ENCODE data around the gene ABCA9.
"Not testable (repeated sequence)": the region's sequence is repeated elsewhere in the genome, so short reads cannot be mapped to it uniquely, and the experiment has no call there.

ABCA9 gene

GRCh38 chr17:69012895-69013805 is 47.6 kb downstream of the ABCA9 start:
- Histone ChIP-seq H2BK12ac (ENCODE audit: low read length in 2 of 2) (no peak overlapping the region), H4K91ac (ENCODE audit: low read length) (no peak overlapping the region), H3K4me3 (ENCODE audit: insufficient read depth in 1 of 2, low read depth in 1 of 2, low read length in 2 of 2) (no peak overlapping the region), H3K36me3 (ENCODE audit: control insufficient read depth in 1 of 2, insufficient read depth in 2 of 2, low read depth in 1 of 2, low read length in 2 of 2) (peaks cover 0 to 100% of the 10 kb centered on the region in 2 experiments), H3K4ac (ENCODE audit: low read depth in 1 of 2, low read length in 2 of 2) (no peak overlapping the region), H2BK15ac (ENCODE audit: low read depth, poor library complexity, severe bottlenecking) (no peak overlapping the region), H3K79me1 (replicated peaks; ENCODE audit: low read length, poor library complexity, severe bottlenecking) (no peaks in the 10 kb centered on the region), H3K14ac (ENCODE audit: low read length in 2 of 2) (no peak overlapping the region), H3K27ac (ENCODE audit: low read length, poor library complexity, severe bottlenecking) (no peak overlapping the region), H3K4me1 (ENCODE audit: control insufficient read depth, insufficient read depth, low read depth, low read length) (no peaks in the 10 kb centered on the region), H3K4me2 (ENCODE audit: low read length, poor library complexity, severe bottlenecking) (no peak overlapping the region), H3K23ac (ENCODE audit: low read length in 2 of 2) (no peak overlapping the region), H2BK120ac (ENCODE audit: low read depth, low read length) (no peak overlapping the region), H3K9me3 (ENCODE audit: control insufficient read depth, low read length) (no peaks in the 10 kb centered on the region), H4K8ac (ENCODE audit: low read length) (no peak overlapping the region), H3K27me3 (ENCODE audit: control insufficient read depth in 1 of 2, insufficient read depth in 1 of 2, low read length in 2 of 2) (no peaks in the 10 kb centered on the region), H3K18ac (ENCODE audit: low read depth in 1 of 2, low read length in 2 of 2) (no peak overlapping the region), H3K9ac (ENCODE audit: low read length) (peak overlapping the region; percentile 27), H2AK5ac (ENCODE audit: low read length, severe bottlenecking) (no peak overlapping the region), H2BK5ac (ENCODE audit: low read depth, low read length, poor library complexity, severe bottlenecking) (no peak overlapping the region), H2AFZ (ENCODE audit: low read depth, low read length) (no peak overlapping the region)
- peak; percentile 34 for DNase-seq
- WGBS = 63% methylated on average over 3 of the region's 4 CpGs

DNA sequence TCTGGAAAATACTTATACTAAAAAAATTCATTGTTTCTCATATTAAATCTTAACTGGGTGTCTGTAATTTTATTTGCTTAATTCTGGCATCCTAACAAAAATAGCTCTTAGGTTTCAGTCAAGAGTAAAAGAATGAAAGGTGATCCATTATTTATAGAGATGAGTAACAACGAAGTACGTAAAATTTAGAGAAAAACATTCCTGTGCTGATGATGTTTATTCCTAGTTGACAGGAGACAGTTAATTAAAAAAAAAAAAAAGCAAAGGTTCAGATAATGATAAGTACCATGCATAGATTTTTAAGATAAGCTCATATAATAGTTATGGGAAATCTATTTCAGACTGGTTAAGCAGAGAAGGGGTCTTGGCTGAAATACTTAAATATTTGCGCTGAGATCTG is 50.8 kb downstream of the ABCA9 start:
- Histone ChIP-seq H3K27me3 (ENCODE audit: control insufficient read depth in 1 of 2, insufficient read depth in 1 of 2, low read length in 2 of 2) (no peaks in the 10 kb centered on the region), H3K14ac (ENCODE audit: low read length in 2 of 2) (no peak overlapping the region), H2BK5ac (ENCODE audit: low read depth, low read length, poor library complexity, severe bottlenecking) (no peak overlapping the region), H3K9ac (ENCODE audit: low read length) (no peak overlapping the region), H3K9me3 (ENCODE audit: control insufficient read depth, low read length) (peaks cover 9% of the 10 kb centered on the region), H3K4me3 (ENCODE audit: insufficient read depth in 1 of 2, low read depth in 1 of 2, low read length in 2 of 2) (no peak overlapping the region), H4K91ac (ENCODE audit: low read length) (no peak overlapping the region), H2BK15ac (ENCODE audit: low read depth, poor library complexity, severe bottlenecking) (no peak overlapping the region), H3K18ac (ENCODE audit: low read depth in 1 of 2, low read length in 2 of 2) (no peak overlapping the region), H3K4me1 (ENCODE audit: control insufficient read depth, insufficient read depth, low read depth, low read length) (no peaks in the 10 kb centered on the region), H3K4ac (ENCODE audit: low read depth in 1 of 2, low read length in 2 of 2) (no peak overlapping the region), H2BK120ac (ENCODE audit: low read depth, low read length) (no peak overlapping the region), H3K4me2 (ENCODE audit: low read length, poor library complexity, severe bottlenecking) (no peak overlapping the region), H3K23ac (ENCODE audit: low read length in 2 of 2) (no peak overlapping the region), H3K27ac (ENCODE audit: low read length, poor library complexity, severe bottlenecking) (no peak overlapping the region), H2AK5ac (ENCODE audit: low read length, severe bottlenecking) (no peak overlapping the region), H4K8ac (ENCODE audit: low read length) (no peak overlapping the region), H2AFZ (ENCODE audit: low read depth, low read length) (no peak overlapping the region), H3K36me3 (ENCODE audit: control insufficient read depth in 1 of 2, insufficient read depth in 2 of 2, low read depth in 1 of 2, low read length in 2 of 2) (peaks cover 0 to 99% of the 10 kb centered on the region in 2 experiments), H3K79me1 (replicated peaks; ENCODE audit: low read length, poor library complexity, severe bottlenecking) (no peaks in the 10 kb centered on the region), H2BK12ac (ENCODE audit: low read length in 2 of 2) (no peak overlapping the region)
- 76% methylated on average over 3 of the region's 3 CpGs for WGBS
- DNase-seq = no peak

GRCh38 chr17:69004759-69005158 is 56.0 kb downstream of the ABCA9 start:
- peaks cover 0 to 49% of the 10 kb centered on the region in 2 experiments for H3K36me3 ChIP-seq (ENCODE audit: control insufficient read depth in 1 of 2, insufficient read depth in 2 of 2, low read depth in 1 of 2, low read length in 2 of 2)
- not testable (repeated sequence) for H3K4me1 ChIP-seq (ENCODE audit: control insufficient read depth, insufficient read depth, low read depth, low read length); H3K14ac ChIP-seq (ENCODE audit: low read length in 2 of 2); H3K23ac ChIP-seq (ENCODE audit: low read length in 2 of 2); H3K9me3 ChIP-seq (ENCODE audit: control insufficient read depth, low read length); H3K9ac ChIP-seq (ENCODE audit: low read length); H3K4me2 ChIP-seq (ENCODE audit: low read length, poor library complexity, severe bottlenecking); H4K8ac ChIP-seq (ENCODE audit: low read length); H4K91ac ChIP-seq (ENCODE audit: low read length); DNase-seq; H3K27ac ChIP-seq (ENCODE audit: low read length, poor library complexity, severe bottlenecking); H2BK120ac ChIP-seq (ENCODE audit: low read depth, low read length); H2AK5ac ChIP-seq (ENCODE audit: low read length, severe bottlenecking); H2BK15ac ChIP-seq (ENCODE audit: low read depth, poor library complexity, severe bottlenecking); H2BK5ac ChIP-seq (ENCODE audit: low read depth, low read length, poor library complexity, severe bottlenecking); H3K18ac ChIP-seq (ENCODE audit: low read depth in 1 of 2, low read length in 2 of 2); H3K27me3 ChIP-seq (ENCODE audit: control insufficient read depth in 1 of 2, insufficient read depth in 1 of 2, low read length in 2 of 2); H3K79me1 ChIP-seq (replicated peaks; ENCODE audit: low read length, poor library complexity, severe bottlenecking); H2BK12ac ChIP-seq (ENCODE audit: low read length in 2 of 2); H3K4ac ChIP-seq (ENCODE audit: low read depth in 1 of 2, low read length in 2 of 2); H3K4me3 ChIP-seq (ENCODE audit: insufficient read depth in 1 of 2, low read depth in 1 of 2, low read length in 2 of 2); H2AFZ ChIP-seq (ENCODE audit: low read depth, low read length)
- WGBS = 94% methylated on average over 15 of the region's 27 CpGs

DNA sequence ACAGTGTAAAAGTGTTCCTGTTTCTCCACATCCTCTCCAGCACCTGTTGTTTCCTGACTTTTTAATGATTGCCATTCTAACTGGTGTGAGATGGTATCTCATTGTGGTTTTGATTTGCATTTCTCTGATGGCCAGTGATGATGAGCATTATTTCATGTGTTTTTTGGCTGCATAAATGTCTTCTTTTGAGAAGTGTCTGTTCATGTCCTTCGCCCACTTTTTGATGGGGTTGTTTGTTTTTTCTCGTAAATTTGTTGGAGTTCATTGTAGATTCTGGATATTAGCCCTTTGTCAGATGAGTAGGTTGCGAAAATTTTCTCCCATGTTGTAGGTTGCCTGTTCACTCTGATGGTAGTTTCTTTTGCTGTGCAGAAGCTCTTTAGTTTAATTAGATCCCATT is 61.0 kb downstream of the ABCA9 start:
- not testable (repeated sequence) for H4K8ac ChIP-seq (ENCODE audit: low read length); H3K4me1 ChIP-seq (ENCODE audit: control insufficient read depth, insufficient read depth, low read depth, low read length); H3K18ac ChIP-seq (ENCODE audit: low read depth in 1 of 2, low read length in 2 of 2); H3K79me1 ChIP-seq (replicated peaks; ENCODE audit: low read length, poor library complexity, severe bottlenecking); H3K27me3 ChIP-seq (ENCODE audit: control insufficient read depth in 1 of 2, insufficient read depth in 1 of 2, low read length in 2 of 2); H2BK15ac ChIP-seq (ENCODE audit: low read depth, poor library complexity, severe bottlenecking); H3K4me3 ChIP-seq (ENCODE audit: insufficient read depth in 1 of 2, low read depth in 1 of 2, low read length in 2 of 2); H3K4me2 ChIP-seq (ENCODE audit: low read length, poor library complexity, severe bottlenecking); H2BK120ac ChIP-seq (ENCODE audit: low read depth, low read length); H2AFZ ChIP-seq (ENCODE audit: low read depth, low read length); DNase-seq; H3K14ac ChIP-seq (ENCODE audit: low read length in 2 of 2); H3K9me3 ChIP-seq (ENCODE audit: control insufficient read depth, low read length); H2AK5ac ChIP-seq (ENCODE audit: low read length, severe bottlenecking); H3K27ac ChIP-seq (ENCODE audit: low read length, poor library complexity, severe bottlenecking); H2BK5ac ChIP-seq (ENCODE audit: low read depth, low read length, poor library complexity, severe bottlenecking); H2BK12ac ChIP-seq (ENCODE audit: low read length in 2 of 2); H4K91ac ChIP-seq (ENCODE audit: low read length); H3K23ac ChIP-seq (ENCODE audit: low read length in 2 of 2); H3K4ac ChIP-seq (ENCODE audit: low read depth in 1 of 2, low read length in 2 of 2); H3K9ac ChIP-seq (ENCODE audit: low read length)
- WGBS = no CpG with 5 or more reads among the region's 3 CpGs
- H3K36me3 ChIP-seq (ENCODE audit: control insufficient read depth in 1 of 2, insufficient read depth in 2 of 2, low read depth in 1 of 2, low read length in 2 of 2) = peaks cover 0 to 20% of the 10 kb centered on the region in 2 experiments

Measured in mesenchymal stem cell (in vitro differentiated cells and primary cell).